ENCODE results near the gene CAPZB.

Gene CAPZB

GRCh38 chr1:19461220-19461554 is 24.2 kb downstream of the CAPZB start:
- DNase-seq (ENCODE audit: low read depth in 1 of 2, low spot score in 1 of 2): no peak
- TF ChIP-seq JUND (IDR thresholded peaks at IDR 0.05; ENCODE audit: low read depth): no peak
- in situ Hi-C loops (cut with HindIII; ENCODE audit: low pct_unique_long_range_greater_than_20kb, low sequenced_read_pairs): no loop called here

GRCh38 chr1:19460535-19461219 is 24.7 kb downstream of the CAPZB start:
- no peak for DNase-seq (ENCODE audit: low read depth in 1 of 2, low spot score in 1 of 2)
- TF ChIP-seq JUND (IDR thresholded peaks at IDR 0.05; ENCODE audit: low read depth): no peak
- in situ Hi-C loops (cut with HindIII; ENCODE audit: low pct_unique_long_range_greater_than_20kb, low sequenced_read_pairs): no loop called here

GRCh38 chr1:19458815-19459417 is 26.4 kb downstream of the CAPZB start:
- DNase-seq (ENCODE audit: low read depth in 1 of 2, low spot score in 1 of 2): no peak
- TF ChIP-seq JUND (IDR thresholded peaks at IDR 0.05; ENCODE audit: low read depth): no peak
- in situ Hi-C loops (cut with HindIII; ENCODE audit: low pct_unique_long_range_greater_than_20kb, low sequenced_read_pairs): no loop called here

- no peak for DNase-seq (ENCODE audit: low read depth in 1 of 2, low spot score in 1 of 2)
- TF ChIP-seq JUND (IDR thresholded peaks at IDR 0.05; ENCODE audit: low read depth): no peak
- in situ Hi-C loops (cut with HindIII; ENCODE audit: low pct_unique_long_range_greater_than_20kb, low sequenced_read_pairs): no loop called here
These were observed 27.7 kb downstream of the CAPZB start for GRCh38 chr1:19457607-19458006.

GRCh38 chr1:19456968-19457441 is 28.3 kb downstream of the CAPZB start:
- DNase-seq (ENCODE audit: low read depth in 1 of 2, low spot score in 1 of 2): no peak
- in situ Hi-C loops (cut with HindIII; ENCODE audit: low pct_unique_long_range_greater_than_20kb, low sequenced_read_pairs): no loop called here
- TF ChIP-seq JUND (IDR thresholded peaks at IDR 0.05; ENCODE audit: low read depth): no peak

- TF ChIP-seq JUND (IDR thresholded peaks at IDR 0.05; ENCODE audit: low read depth): no peak
- no peak for DNase-seq (ENCODE audit: low read depth in 1 of 2, low spot score in 1 of 2)
- in situ Hi-C loops (cut with HindIII; ENCODE audit: low pct_unique_long_range_greater_than_20kb, low sequenced_read_pairs): no loop called here
These were observed 30.0 kb downstream of the CAPZB start for GRCh38 chr1:19455353-19455752.

GRCh38 chr1:19454265-19455146 is 30.8 kb downstream of the CAPZB start:
- no peak for TF ChIP-seq JUND (IDR thresholded peaks at IDR 0.05; ENCODE audit: low read depth)
- in situ Hi-C loops (cut with HindIII; ENCODE audit: low pct_unique_long_range_greater_than_20kb, low sequenced_read_pairs): no loop called here
- no peak for DNase-seq (ENCODE audit: low read depth in 1 of 2, low spot score in 1 of 2)

GRCh38 chr1:19453741-19454201 is 31.6 kb downstream of the CAPZB start:
- no peak for DNase-seq (ENCODE audit: low read depth in 1 of 2, low spot score in 1 of 2)
- in situ Hi-C loops (cut with HindIII; ENCODE audit: low pct_unique_long_range_greater_than_20kb, low sequenced_read_pairs): no loop called here
- no peak for TF ChIP-seq JUND (IDR thresholded peaks at IDR 0.05; ENCODE audit: low read depth)

- in situ Hi-C loops (cut with HindIII; ENCODE audit: low pct_unique_long_range_greater_than_20kb, low sequenced_read_pairs): no loop called here
- no peak for TF ChIP-seq JUND (IDR thresholded peaks at IDR 0.05; ENCODE audit: low read depth)
- DNase-seq (ENCODE audit: low read depth in 1 of 2, low spot score in 1 of 2): no peak
These were observed 33.1 kb downstream of the CAPZB start for GRCh38 chr1:19452221-19452663.

- no peak for DNase-seq (ENCODE audit: low read depth in 1 of 2, low spot score in 1 of 2)
- TF ChIP-seq JUND (IDR thresholded peaks at IDR 0.05; ENCODE audit: low read depth): no peak
- in situ Hi-C loops (cut with HindIII; ENCODE audit: low pct_unique_long_range_greater_than_20kb, low sequenced_read_pairs): no loop called here
These were observed 34.4 kb downstream of the CAPZB start for GRCh38 chr1:19450811-19451515.

GRCh38 chr1:19449454-19450228 is 35.7 kb downstream of the CAPZB start:
- in situ Hi-C loops (cut with HindIII; ENCODE audit: low pct_unique_long_range_greater_than_20kb, low sequenced_read_pairs): no loop called here
- no peak for TF ChIP-seq JUND (IDR thresholded peaks at IDR 0.05; ENCODE audit: low read depth)
- DNase-seq (ENCODE audit: low read depth in 1 of 2, low spot score in 1 of 2): no peak

Measured in T47D (cell line).